Measurements from ENCODE around the gene ADCY4. TPM values are rescaled to one million over a fixed set of nuclear protein-coding genes. Genes with fewer than 3 reads are reported as not detected.
"Not testable (repeated sequence)": the region's sequence is repeated elsewhere in the genome, so short reads cannot be mapped to it uniquely, and the experiment has no call there.

Gene ADCY4
- total and polyA plus RNA-seq, 2 donors, result 12.6 to 28.7 TPM

- Histone ChIP-seq H3K36me3 (ENCODE audit: insufficient read depth) (no peaks in the 10 kb centered on the region), H3K4me3 (ENCODE audit: low read depth, low read length) (no peak overlapping the region), H3K4me1 (ENCODE audit: insufficient read depth) (no peaks in the 10 kb centered on the region), H3K27ac (ENCODE audit: low read depth) (no peak overlapping the region)
- WGBS, result 56% methylated on average over 2 of the region's 2 CpGs
- no peak for DNase-seq (ENCODE audit: extremely low spot score)
These were observed 26.5 kb upstream of the ADCY4 start for GRCh38 chr14:24361326-24361725.

- Histone ChIP-seq H3K4me1 (ENCODE audit: insufficient read depth) (no peaks in the 10 kb centered on the region), H3K27ac (ENCODE audit: low read depth) (no peak overlapping the region), H3K4me3 (ENCODE audit: low read depth, low read length) (no peak overlapping the region), H3K36me3 (ENCODE audit: insufficient read depth) (no peaks in the 10 kb centered on the region)
- WGBS, result 93% methylated on average over 3 of the region's 3 CpGs
- no peak for DNase-seq (ENCODE audit: extremely low spot score)
These were observed 25.4 kb upstream of the ADCY4 start for GRCh38 chr14:24360281-24360680.

- Histone ChIP-seq H3K36me3 (ENCODE audit: insufficient read depth) (no peaks in the 10 kb centered on the region), H3K4me1 (ENCODE audit: insufficient read depth) (no peaks in the 10 kb centered on the region), H3K27ac (ENCODE audit: low read depth) (no peak overlapping the region), H3K4me3 (ENCODE audit: low read depth, low read length) (no peak overlapping the region)
- 93% methylated on average over 4 of the region's 4 CpGs for WGBS
- no peak for DNase-seq (ENCODE audit: extremely low spot score)
These were observed 21.3 kb upstream of the ADCY4 start for GRCh38 chr14:24356208-24356607.

DNA sequence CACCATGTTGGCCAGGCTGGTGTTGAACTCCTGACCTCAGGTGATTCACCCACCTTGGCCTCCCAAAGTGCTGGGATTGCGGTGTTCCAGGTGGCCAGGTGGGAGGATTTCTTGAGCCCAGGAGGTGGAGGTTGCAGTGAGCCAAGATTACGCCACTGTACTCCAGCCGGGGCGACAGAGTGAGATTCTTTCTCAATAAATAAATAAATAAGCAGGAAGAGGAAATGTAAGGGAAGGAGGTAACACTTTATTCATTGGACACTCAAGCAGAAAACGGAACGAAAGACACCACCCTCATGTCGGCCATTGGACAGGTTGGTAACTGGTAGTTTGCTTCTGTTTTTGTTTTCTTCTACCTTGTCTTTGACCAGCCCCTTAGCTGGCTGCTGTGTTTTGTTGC, 20.1 kb upstream of the ADCY4 start:
- no peak overlapping the region for H3K27ac ChIP-seq (ENCODE audit: low read depth)
- 90% methylated on average over 7 of the region's 7 CpGs for WGBS

GRCh38 chr14:24354482-24354825, 19.6 kb upstream of the ADCY4 start:
- H3K4me3 ChIP-seq (ENCODE audit: low read depth, low read length); H3K4me1 ChIP-seq (ENCODE audit: insufficient read depth); H3K36me3 ChIP-seq (ENCODE audit: insufficient read depth); DNase-seq (ENCODE audit: extremely low spot score); H3K27ac ChIP-seq (ENCODE audit: low read depth): not testable (repeated sequence)
- WGBS, result 75% methylated on average over 3 of the region's 3 CpGs

More for the DNA sequence above, 20.1 kb upstream of the ADCY4 start:
- Histone ChIP-seq H3K36me3 (ENCODE audit: insufficient read depth) (no peaks in the 10 kb centered on the region), H3K4me1 (ENCODE audit: insufficient read depth) (no peaks in the 10 kb centered on the region), H3K4me3 (ENCODE audit: low read depth, low read length) (no peak overlapping the region)
- no peak for DNase-seq (ENCODE audit: extremely low spot score)

DNA sequence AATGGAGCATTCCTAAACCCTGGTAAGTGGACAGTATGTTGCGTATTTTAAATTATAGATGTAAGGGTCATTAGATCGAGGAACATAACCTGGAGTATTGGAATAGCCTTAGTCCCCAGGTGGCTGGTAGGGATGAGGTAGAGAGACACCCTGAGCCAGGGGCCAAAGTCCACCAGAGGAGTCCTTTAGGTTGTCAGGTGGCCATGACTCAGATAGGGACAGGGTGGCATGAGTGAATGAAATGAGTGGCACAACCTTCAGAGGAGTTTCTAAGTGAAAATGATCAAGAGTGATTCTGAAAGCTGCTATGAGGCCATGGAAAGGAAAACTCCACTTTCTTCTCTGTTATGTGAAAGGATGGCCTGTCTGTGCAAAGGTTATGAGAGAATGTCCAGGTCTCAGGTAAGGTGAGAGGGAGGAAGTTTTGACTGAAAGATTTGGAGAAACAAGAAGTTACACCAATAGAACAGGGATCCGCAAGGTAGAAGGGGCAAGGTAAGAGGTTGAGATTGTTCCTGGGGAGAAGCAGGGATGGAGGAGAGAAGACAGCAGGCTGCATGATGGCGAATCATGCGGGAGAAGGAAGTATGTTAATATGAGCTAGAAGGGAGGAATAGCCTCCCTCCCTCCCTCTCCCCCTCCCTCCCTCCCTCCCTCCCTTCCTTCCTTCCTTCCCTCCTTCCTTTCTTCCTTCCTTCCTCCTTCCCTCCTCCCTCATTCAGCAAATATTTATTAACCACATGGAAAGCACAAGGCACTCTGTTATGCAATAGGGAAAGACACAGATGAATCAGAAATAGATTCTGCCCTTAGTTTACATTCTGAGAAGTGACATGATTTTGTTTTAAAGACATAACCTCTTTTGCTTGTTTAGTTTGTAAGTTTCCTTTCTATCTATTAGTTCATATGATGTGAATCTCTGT, 18.9 kb upstream of the ADCY4 start:
- Histone ChIP-seq H3K27ac (ENCODE audit: low read depth) (no peak overlapping the region), H3K4me1 (ENCODE audit: insufficient read depth) (no peaks in the 10 kb centered on the region), H3K36me3 (ENCODE audit: insufficient read depth) (no peaks in the 10 kb centered on the region), H3K4me3 (ENCODE audit: low read depth, low read length) (no peak overlapping the region)
- WGBS, result 62% methylated on average over 5 of the region's 5 CpGs
- no peak for DNase-seq (ENCODE audit: extremely low spot score)

- no peak for DNase-seq (ENCODE audit: extremely low spot score)
- no peak overlapping the region for H3K27ac ChIP-seq (ENCODE audit: low read depth)
- no peaks in the 10 kb centered on the region for H3K36me3 ChIP-seq (ENCODE audit: insufficient read depth)
- 13% methylated on average over 4 of the region's 4 CpGs for WGBS
- H3K4me1 ChIP-seq (ENCODE audit: insufficient read depth), result no peaks in the 10 kb centered on the region
- no peak overlapping the region for H3K4me3 ChIP-seq (ENCODE audit: low read depth, low read length)
These were observed 16.6 kb upstream of the ADCY4 start for GRCh38 chr14:24351517-24351916.

DNA sequence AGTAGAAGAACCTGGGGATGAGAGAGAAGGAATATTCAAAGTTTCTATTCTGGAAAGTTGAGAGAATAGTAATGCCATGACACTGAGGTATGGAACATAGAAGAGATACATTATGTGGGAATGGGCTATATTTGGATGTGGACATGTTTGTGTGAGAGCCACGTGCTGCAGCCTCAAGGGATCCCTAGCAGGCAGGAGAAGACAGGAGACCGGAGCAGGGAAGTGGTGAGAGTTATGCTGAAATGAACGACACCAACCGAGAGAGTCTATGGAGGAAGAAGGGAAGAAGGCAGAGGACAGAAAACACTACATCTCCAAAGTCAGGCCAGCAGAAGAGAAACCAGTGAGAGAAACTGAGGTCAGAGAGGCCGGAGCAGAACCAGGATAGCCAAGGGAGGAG, 14.9 kb upstream of the ADCY4 start:
- Histone ChIP-seq H3K4me1 (ENCODE audit: insufficient read depth) (no peaks in the 10 kb centered on the region), H3K4me3 (ENCODE audit: low read depth, low read length) (no peak overlapping the region), H3K27ac (ENCODE audit: low read depth) (no peak overlapping the region), H3K36me3 (ENCODE audit: insufficient read depth) (no peaks in the 10 kb centered on the region)
- WGBS, result 70% methylated on average over 5 of the region's 5 CpGs
- no peak for DNase-seq (ENCODE audit: extremely low spot score)

GRCh38 chr14:24348186-24348585, 13.3 kb upstream of the ADCY4 start:
- 96% methylated on average over 2 of the region's 2 CpGs for WGBS
- Histone ChIP-seq H3K27ac (ENCODE audit: low read depth) (no peak overlapping the region), H3K4me1 (ENCODE audit: insufficient read depth) (no peaks in the 10 kb centered on the region), H3K36me3 (ENCODE audit: insufficient read depth) (no peaks in the 10 kb centered on the region), H3K4me3 (ENCODE audit: low read depth, low read length) (no peak overlapping the region)
- no peak for DNase-seq (ENCODE audit: extremely low spot score)

GRCh38 chr14:24347134-24347533, 12.3 kb upstream of the ADCY4 start:
- Histone ChIP-seq H3K27ac (ENCODE audit: low read depth) (no peak overlapping the region), H3K4me3 (ENCODE audit: low read depth, low read length) (no peak overlapping the region), H3K36me3 (ENCODE audit: insufficient read depth) (no peaks in the 10 kb centered on the region), H3K4me1 (ENCODE audit: insufficient read depth) (no peaks in the 10 kb centered on the region)
- no peak for DNase-seq (ENCODE audit: extremely low spot score)
- WGBS, result 52% methylated on average over 1 of the region's 1 CpG

- 73% methylated on average over 7 of the region's 7 CpGs for WGBS
- Histone ChIP-seq H3K4me3 (ENCODE audit: low read depth, low read length) (no peak overlapping the region), H3K4me1 (ENCODE audit: insufficient read depth) (no peaks in the 10 kb centered on the region), H3K27ac (ENCODE audit: low read depth) (no peak overlapping the region), H3K36me3 (ENCODE audit: insufficient read depth) (no peaks in the 10 kb centered on the region)
- no peak for DNase-seq (ENCODE audit: extremely low spot score)
These were observed 9.2 kb upstream of the ADCY4 start for GRCh38 chr14:24343795-24344660.

- H3K27ac ChIP-seq (ENCODE audit: low read depth), result no peak overlapping the region
- no peak for DNase-seq (ENCODE audit: extremely low spot score)
- 93% methylated on average over 4 of the region's 4 CpGs for WGBS
- no peak overlapping the region for H3K4me3 ChIP-seq (ENCODE audit: low read depth, low read length)
- H3K36me3 ChIP-seq (ENCODE audit: insufficient read depth), result no peaks in the 10 kb centered on the region
- no peaks in the 10 kb centered on the region for H3K4me1 ChIP-seq (ENCODE audit: insufficient read depth)
These were observed 8.0 kb upstream of the ADCY4 start for GRCh38 chr14:24342889-24343288.

DNA sequence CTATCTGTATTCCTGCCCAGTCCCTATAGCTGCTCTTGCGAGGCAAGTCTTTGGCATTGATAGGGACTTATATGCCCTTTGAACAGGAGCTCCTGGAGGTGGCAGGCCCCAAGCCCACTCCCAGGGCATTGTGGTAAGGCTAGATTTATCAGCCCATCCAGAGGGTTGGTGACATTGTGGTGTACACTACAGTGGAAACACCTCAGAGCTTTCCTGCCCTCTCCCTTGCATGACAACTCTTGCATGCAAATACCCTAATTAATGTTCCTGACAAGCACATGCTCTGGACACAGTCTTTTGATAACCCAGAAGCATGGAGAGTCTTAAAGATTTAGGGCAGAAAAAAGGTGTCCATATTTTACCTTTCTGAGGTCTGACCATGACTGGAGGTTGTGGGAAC, 5.7 kb upstream of the ADCY4 start:
- WGBS, result 98% methylated on average over 1 of the region's 1 CpG

More for the DNA sequence above, 5.7 kb upstream of the ADCY4 start:
- Histone ChIP-seq H3K36me3 (ENCODE audit: insufficient read depth) (peaks cover 3% of the 10 kb centered on the region), H3K4me1 (ENCODE audit: insufficient read depth) (no peaks in the 10 kb centered on the region), H3K27ac (ENCODE audit: low read depth) (no peak overlapping the region), H3K4me3 (ENCODE audit: low read depth, low read length) (no peak overlapping the region)
- DNase-seq (ENCODE audit: extremely low spot score), result no peak
